ENCODE measurements around the gene CHRM4. TPM values are rescaled to one million over a fixed set of nuclear protein-coding genes. Genes with fewer than 3 reads are reported as not detected.

CHRM4 gene
- total and polyA plus RNA-seq, 2 of the 13 experiments (the other 11 are each of a cell fraction or from before 2014, with no cell fraction given) = 0.13 to 0.21 TPM

DNA sequence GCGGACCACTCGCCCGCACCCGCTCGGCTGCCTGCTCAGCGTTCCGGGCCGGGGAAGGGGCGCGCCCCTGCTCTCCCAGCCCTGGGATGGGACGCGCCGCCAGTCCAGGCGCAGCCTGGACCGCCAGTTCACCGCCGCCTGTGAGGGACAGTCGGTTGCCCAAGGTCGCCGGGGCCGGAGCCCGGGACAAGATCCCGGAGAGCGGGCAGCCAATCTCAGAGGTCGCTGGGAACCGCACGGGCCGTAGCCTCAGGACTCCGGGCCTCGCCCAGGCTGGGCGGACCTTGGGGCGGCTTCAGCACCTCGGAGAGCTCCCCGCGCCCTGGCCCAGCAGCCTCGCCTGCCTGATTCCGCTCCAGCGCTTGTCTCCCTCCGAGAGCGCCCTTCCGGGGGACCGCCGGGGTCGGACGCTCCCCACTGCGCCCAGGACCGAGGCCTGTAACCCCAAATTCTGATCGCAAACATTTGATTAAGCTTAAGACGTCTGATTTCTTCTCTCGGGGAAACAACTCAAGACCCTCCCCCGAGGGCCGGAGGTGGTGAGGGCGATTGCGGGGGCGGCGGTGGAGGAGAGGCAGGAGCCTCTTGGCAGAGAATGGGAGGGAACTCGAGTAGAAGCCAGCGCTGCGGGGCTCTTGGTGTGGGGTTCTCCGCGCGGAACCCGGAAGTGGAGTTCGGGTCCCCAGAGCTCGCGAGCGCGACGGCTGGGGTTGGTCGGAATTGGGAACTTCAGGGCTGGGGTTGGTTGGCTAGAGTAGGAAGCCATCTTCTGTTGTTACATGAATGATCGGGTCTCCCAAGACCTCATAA is 1.1 kb upstream of the CHRM4 start (continued):
- TF ChIP-seq, protein P1, sequence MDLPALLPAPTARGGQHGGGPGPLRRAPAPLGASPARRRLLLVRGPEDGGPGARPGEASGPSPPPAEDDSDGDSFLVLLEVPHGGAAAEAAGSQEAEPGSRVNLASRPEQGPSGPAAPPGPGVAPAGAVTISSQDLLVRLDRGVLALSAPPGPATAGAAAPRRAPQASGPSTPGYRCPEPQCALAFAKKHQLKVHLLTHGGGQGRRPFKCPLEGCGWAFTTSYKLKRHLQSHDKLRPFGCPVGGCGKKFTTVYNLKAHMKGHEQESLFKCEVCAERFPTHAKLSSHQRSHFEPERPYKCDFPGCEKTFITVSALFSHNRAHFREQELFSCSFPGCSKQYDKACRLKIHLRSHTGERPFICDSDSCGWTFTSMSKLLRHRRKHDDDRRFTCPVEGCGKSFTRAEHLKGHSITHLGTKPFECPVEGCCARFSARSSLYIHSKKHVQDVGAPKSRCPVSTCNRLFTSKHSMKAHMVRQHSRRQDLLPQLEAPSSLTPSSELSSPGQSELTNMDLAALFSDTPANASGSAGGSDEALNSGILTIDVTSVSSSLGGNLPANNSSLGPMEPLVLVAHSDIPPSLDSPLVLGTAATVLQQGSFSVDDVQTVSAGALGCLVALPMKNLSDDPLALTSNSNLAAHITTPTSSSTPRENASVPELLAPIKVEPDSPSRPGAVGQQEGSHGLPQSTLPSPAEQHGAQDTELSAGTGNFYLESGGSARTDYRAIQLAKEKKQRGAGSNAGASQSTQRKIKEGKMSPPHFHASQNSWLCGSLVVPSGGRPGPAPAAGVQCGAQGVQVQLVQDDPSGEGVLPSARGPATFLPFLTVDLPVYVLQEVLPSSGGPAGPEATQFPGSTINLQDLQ (CRISPR knock-in tag; IDR thresholded peaks at IDR 0.05) = peak; percentile 69; the same call in 1 of the 2 replicates
- peak; percentile 99 for TF ChIP-seq ZNF891 (CRISPR knock-in tag; IDR thresholded peaks at IDR 0.05)
- 0 out of 2 replicates have a peak, but pooled peaks have one; percentile 76 for TF ChIP-seq HOXA7 (CRISPR knock-in tag; IDR thresholded peaks at IDR 0.05)
- TF ChIP-seq ZBTB8A (CRISPR knock-in tag; IDR thresholded peaks at IDR 0.05; ENCODE audit: borderline replicate concordance, low read depth) = no peak
- peak; percentile 94 for TF ChIP-seq MED13 (CRISPR knock-in tag; IDR thresholded peaks at IDR 0.05)
- no peak for TF ChIP-seq SRSF9 (IDR thresholded peaks at IDR 0.05; ENCODE audit: borderline replicate concordance, insufficient read depth, low read depth, low read length, poor library complexity, severe bottlenecking)
- peak; percentile 88 for TF ChIP-seq ZNF12 (CRISPR knock-in tag; IDR thresholded peaks at IDR 0.05)
- peak; percentile 94 for TF ChIP-seq ZNF329 (CRISPR knock-in tag; IDR thresholded peaks at IDR 0.05; ENCODE audit: low read depth)
- TF ChIP-seq DPF2 (CRISPR knock-in tag; IDR thresholded peaks at IDR 0.05; ENCODE audit: borderline replicate concordance, low read depth) = no peak
- TF ChIP-seq RBM39 (IDR thresholded peaks at IDR 0.05; ENCODE audit: low read depth, low read length, poor library complexity, severe bottlenecking) = no peak
- TF ChIP-seq MED1 (CRISPR knock-in tag; IDR thresholded peaks at IDR 0.05) = peak; percentile 89
- TF ChIP-seq SNAPC2 (CRISPR knock-in tag; IDR thresholded peaks at IDR 0.05) = peak; percentile 85; the same call in 1 of the 2 replicates
- peak; percentile 83; the same call in 1 of the 2 replicates for TF ChIP-seq YEATS4 (CRISPR knock-in tag; IDR thresholded peaks at IDR 0.05; ENCODE audit: borderline replicate concordance)
- peak; percentile 94 for TF ChIP-seq ATAD3A (CRISPR knock-in tag; IDR thresholded peaks at IDR 0.05)
- TF ChIP-seq MZF1 (CRISPR knock-in tag; IDR thresholded peaks at IDR 0.05; ENCODE audit: borderline replicate concordance) = 0 out of 2 replicates have a peak, but pooled peaks have one; percentile 62
- TF ChIP-seq, protein P2, sequence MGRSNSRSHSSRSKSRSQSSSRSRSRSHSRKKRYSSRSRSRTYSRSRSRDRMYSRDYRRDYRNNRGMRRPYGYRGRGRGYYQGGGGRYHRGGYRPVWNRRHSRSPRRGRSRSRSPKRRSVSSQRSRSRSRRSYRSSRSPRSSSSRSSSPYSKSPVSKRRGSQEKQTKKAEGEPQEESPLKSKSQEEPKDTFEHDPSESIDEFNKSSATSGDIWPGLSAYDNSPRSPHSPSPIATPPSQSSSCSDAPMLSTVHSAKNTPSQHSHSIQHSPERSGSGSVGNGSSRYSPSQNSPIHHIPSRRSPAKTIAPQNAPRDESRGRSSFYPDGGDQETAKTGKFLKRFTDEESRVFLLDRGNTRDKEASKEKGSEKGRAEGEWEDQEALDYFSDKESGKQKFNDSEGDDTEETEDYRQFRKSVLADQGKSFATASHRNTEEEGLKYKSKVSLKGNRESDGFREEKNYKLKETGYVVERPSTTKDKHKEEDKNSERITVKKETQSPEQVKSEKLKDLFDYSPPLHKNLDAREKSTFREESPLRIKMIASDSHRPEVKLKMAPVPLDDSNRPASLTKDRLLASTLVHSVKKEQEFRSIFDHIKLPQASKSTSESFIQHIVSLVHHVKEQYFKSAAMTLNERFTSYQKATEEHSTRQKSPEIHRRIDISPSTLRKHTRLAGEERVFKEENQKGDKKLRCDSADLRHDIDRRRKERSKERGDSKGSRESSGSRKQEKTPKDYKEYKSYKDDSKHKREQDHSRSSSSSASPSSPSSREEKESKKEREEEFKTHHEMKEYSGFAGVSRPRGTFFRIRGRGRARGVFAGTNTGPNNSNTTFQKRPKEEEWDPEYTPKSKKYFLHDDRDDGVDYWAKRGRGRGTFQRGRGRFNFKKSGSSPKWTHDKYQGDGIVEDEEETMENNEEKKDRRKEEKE (IDR thresholded peaks at IDR 0.05) = no peak
- no peak for TF ChIP-seq TARDBP (CRISPR knock-in tag; IDR thresholded peaks at IDR 0.05)
- peak; percentile 91; the same call in 1 of the 2 replicates for TF ChIP-seq ZNF136 (CRISPR knock-in tag; IDR thresholded peaks at IDR 0.05; ENCODE audit: low read depth)
- peak; percentile 97 for TF ChIP-seq ZNF619 (CRISPR knock-in tag; IDR thresholded peaks at IDR 0.05)
- TF ChIP-seq WIZ (CRISPR knock-in tag; IDR thresholded peaks at IDR 0.05) = peak; percentile 99
- peak; percentile 90 for TF ChIP-seq ZNF343 (CRISPR knock-in tag; IDR thresholded peaks at IDR 0.05)
- TF ChIP-seq ZNF124 (CRISPR knock-in tag; IDR thresholded peaks at IDR 0.05) = peak; percentile 99
- peak; percentile 95 for TF ChIP-seq IRF2 (CRISPR knock-in tag; IDR thresholded peaks at IDR 0.05)
- TF ChIP-seq MIXL1 (CRISPR knock-in tag; IDR thresholded peaks at IDR 0.05) = peak; percentile 89
- TF ChIP-seq ZNF670 (CRISPR knock-in tag; IDR thresholded peaks at IDR 0.05; ENCODE audit: borderline replicate concordance) = peak; percentile 94
- no peak for TF ChIP-seq GTF2F1 (IDR thresholded peaks at IDR 0.05; ENCODE audit: low read length)
